ENCODE measurements around the gene B3GALT2. TPM values are rescaled to one million over a fixed set of nuclear protein-coding genes. Genes with fewer than 3 reads are reported as not detected.
A peak's percentile ranks its signal among the peaks of the same experiment; 100 is the strongest.

Gene B3GALT2
- total RNA-seq, 2 donors from 2014 or later: not detected

DNA sequence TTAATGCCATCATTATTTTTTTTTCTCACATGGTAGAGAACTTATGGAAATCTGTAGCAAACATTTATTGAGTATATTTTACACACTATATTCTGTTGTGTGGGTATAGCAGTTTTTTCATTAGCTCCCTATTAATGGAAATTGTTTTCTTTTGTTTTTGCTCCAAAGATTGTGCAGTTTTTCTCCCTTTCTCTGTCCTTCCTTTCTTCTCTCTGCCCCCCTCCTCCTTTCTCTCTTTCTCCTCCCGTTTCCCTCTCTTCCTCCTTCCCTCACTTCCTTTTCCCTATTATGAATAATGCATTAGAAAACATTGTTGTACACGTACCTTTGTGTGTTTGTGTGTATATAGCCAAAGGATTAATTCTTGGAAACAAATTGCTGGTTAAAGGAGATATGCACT, 44.0 kb downstream of the B3GALT2 start:
- Mint-ChIP-seq H3K27ac (no peak overlapping the region), H3K36me3 (peaks cover 8 to 12% of the 10 kb centered on the region in 2 donors), H3K9me3 (no peaks in the 10 kb centered on the region)
- ATAC-seq (no peak), DNase-seq (ENCODE audit: low spot score in 2 of 2) (no peak)

DNA sequence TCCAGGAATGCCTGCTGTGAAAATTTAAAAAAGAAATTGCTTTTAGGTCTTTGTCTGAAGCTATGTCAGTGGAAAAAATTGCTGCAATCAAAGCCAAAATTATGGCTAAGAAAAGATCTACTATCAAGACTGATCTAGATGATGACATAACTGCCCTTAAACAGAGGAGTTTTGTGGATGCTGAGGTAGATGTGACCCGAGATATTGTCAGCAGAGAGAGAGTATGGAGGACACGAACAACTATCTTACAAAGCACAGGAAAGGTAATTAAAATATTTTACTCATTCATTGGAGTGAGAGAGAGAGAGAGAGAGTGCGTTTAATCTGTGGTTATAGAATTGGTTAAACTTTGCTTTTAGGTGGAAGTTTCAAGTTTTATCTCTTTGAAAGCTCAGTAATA, 44.6 kb downstream of the B3GALT2 start:
- Mint-ChIP-seq H3K36me3 (peaks cover 8 to 12% of the 10 kb centered on the region in 2 donors), H3K9me3 (no peaks in the 10 kb centered on the region), H3K27ac (no peak overlapping the region)
- DNase-seq (ENCODE audit: low spot score in 2 of 2) (no peak), ATAC-seq (peak; percentile 37 to 59)

DNA sequence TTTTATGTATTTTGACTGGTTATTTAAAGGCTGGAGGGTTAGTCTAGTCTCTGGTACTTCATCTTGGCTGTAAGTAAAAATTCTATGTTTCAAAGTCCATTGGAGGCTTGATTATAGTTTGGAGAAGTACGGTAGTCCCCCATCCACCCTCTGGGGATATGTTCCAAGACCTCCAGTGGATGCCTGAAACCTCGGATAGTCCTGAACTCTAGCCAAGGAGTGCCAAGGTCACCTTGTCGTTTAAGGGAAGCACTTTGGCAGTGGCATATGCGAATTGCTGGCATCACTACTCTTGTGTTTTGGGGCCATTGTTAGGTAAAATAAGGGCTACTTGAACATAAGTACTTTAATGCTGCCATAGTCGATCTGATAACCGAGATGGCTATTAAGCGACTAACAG, 46.2 kb downstream of the B3GALT2 start:
- ATAC-seq (no peak), DNase-seq (ENCODE audit: low spot score in 2 of 2) (no peak)
- no peak overlapping the region for H3K27ac Mint-ChIP-seq
- no peaks in the 10 kb centered on the region for H3K9me3 Mint-ChIP-seq
- peaks cover 8 to 12% of the 10 kb centered on the region in 2 donors for H3K36me3 Mint-ChIP-seq

DNA sequence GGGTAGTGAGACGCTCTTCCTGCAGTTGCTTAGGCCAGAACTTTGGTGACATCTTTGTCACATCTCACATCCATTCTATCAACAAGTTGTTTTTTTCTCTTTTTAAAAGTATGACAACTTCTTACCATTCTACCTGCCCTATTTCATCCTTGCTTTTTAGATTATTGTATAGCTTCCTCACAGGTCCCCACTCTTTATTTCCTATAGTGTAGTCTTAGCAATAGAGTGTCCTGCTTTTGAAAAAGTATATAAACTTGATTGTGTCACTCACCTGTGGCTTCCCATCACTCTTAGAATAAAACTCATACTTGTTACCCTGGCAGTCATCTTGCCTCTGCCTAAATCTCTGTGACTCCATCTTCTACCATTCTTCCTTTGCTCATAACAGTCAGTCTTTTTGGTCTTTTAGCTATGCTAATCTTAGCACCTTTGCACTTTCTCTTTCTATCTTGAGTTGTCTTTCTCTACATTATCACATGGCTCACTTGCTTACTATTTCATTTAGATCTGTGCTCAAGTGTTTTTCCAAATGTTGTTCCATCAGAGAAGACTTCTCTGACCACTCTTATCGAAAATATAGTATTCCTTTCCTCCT, 55.0 kb downstream of the B3GALT2 start:
- no peaks in the 10 kb centered on the region for H3K9me3 Mint-ChIP-seq
- peak; percentile 50 to 61 for ATAC-seq
- H3K27ac Mint-ChIP-seq: peak overlapping the region in 1 of 2 donors; percentile 0
- peaks cover 23 to 29% of the 10 kb centered on the region in 2 donors for H3K36me3 Mint-ChIP-seq
- no peak for DNase-seq (ENCODE audit: low spot score in 2 of 2)

Other genes starting within 250 kb of the B3GALT2 start
- gene UCHL5, start 127.3 kb downstream of the B3GALT2 start, total RNA-seq: 10 to 100 TPM; 41.6 to 71.9 TPM
- gene RO60, start 127.0 kb downstream of the B3GALT2 start, total RNA-seq: 10 to 100 TPM; 48.2 to 68.9 TPM
- 10 to 100 TPM; 18.6 to 32.2 TPM for gene GLRX2, start 81.2 kb downstream of the B3GALT2 start, total RNA-seq
- gene CDC73, start 64.6 kb downstream of the B3GALT2 start, total RNA-seq: 10 to 100 TPM; 36.0 to 56.4 TPM